ENCODE data around the gene SLC12A3.

SLC12A3 gene

GRCh38 chr16:56894331-56894917, 29.4 kb downstream of the SLC12A3 start:
- no peak for DNase-seq (ENCODE audit: extremely low read depth, low read depth)
- TF ChIP-seq CTCF (IDR thresholded peaks at IDR 0.05; ENCODE audit: low read depth, low read length), result no peak

GRCh38 chr16:56895813-56896212, 30.8 kb downstream of the SLC12A3 start:
- no peak for TF ChIP-seq CTCF (IDR thresholded peaks at IDR 0.05; ENCODE audit: low read depth, low read length)
- DNase-seq (ENCODE audit: extremely low read depth, low read depth), result no peak

- TF ChIP-seq CTCF (IDR thresholded peaks at IDR 0.05; ENCODE audit: low read depth, low read length), result no peak
These were observed 31.2 kb downstream of the SLC12A3 start for GRCh38 chr16:56896244-56896643.

DNA sequence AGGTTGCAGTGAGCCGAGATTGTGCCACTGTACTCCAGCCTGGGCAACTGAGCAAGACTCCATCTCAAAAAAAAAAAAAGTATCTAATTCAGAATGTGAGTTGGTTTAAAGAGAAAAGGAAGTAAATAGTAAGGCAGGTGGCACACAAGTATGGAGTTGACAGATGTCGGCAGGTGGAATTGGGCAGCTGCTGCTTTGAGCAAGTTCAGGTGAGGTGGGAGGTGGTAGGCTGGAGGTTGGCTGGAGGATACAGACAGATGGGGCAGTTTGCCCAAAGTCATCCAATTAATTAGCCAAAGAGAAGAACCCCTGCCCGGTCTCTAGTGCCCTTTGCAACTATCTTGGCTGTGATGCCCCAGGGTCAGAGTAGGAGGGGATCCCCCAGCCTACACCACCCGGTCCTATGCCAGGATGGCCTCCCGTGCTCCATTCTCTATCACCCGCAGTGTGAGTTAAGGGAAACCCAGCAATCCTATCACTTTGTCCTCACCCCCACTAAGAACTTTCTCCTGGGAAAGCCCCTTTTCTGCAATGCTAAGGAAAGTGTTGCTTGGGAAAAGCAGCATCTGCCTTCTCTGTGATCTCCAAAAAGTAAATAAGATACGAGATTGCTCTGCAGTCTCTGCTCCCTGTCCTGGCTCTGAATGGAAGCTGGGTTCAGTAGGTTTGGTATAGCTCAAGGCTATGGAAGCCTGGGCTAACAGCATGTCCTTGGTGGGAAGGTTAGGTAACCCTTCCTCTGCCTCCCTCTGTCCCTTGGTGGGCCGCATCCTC, 32.2 kb downstream of the SLC12A3 start:
- DNase-seq (ENCODE audit: extremely low read depth, low read depth), result no peak
- TF ChIP-seq CTCF (IDR thresholded peaks at IDR 0.05; ENCODE audit: low read depth, low read length), result no peak

More at GRCh38 chr16:56896244-56896643, 31.2 kb downstream of the SLC12A3 start:
- DNase-seq (ENCODE audit: extremely low read depth, low read depth), result no peak

DNA sequence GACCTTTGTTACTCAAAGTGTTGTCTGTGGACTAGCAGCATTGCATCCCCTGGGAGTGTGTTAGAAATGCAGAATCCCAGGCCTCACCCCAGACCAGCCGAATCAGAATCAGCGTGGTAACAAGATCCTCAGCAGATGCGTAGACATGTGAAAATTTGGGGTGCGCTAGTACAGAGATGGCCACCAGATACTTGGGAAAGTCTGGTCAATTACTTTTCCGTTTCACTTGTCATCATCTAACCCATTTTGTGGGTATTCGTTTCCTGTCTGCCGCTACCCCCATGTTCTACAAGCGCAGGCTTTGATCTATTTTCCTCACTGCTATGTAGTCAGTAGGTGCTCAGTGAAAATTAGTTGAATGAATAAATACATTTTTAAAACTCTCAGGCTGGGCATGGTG, 33.8 kb downstream of the SLC12A3 start:
- no peak for DNase-seq (ENCODE audit: extremely low read depth, low read depth)
- TF ChIP-seq CTCF (IDR thresholded peaks at IDR 0.05; ENCODE audit: low read depth, low read length), result no peak

- no peak for TF ChIP-seq CTCF (IDR thresholded peaks at IDR 0.05; ENCODE audit: low read depth, low read length)
These were observed 38.9 kb downstream of the SLC12A3 start for GRCh38 chr16:56903866-56904265.

GRCh38 chr16:56907401-56907800, 42.4 kb downstream of the SLC12A3 start:
- DNase-seq (ENCODE audit: extremely low read depth, low read depth), result no peak
- TF ChIP-seq CTCF (IDR thresholded peaks at IDR 0.05; ENCODE audit: low read depth, low read length), result no peak

More at GRCh38 chr16:56903866-56904265, 38.9 kb downstream of the SLC12A3 start:
- DNase-seq (ENCODE audit: extremely low read depth, low read depth), result no peak
